Activated naive CD4-positive, alpha-beta T cell treated with anti-CD3 and anti-CD28 coated beads, Interleukin-2, amount 10 ng/mL, durations not matched to agents 7 days and 5 days (primary cell): ENCODE results near the gene DST.

ENCODE experiments used
- CTCF ChIA-PET: fragments of 350-600 bp; sonication (Branson Sonifier 250); formaldehyde crosslinking; loops from one replicate; lab custom pipeline; 2021; ENCODE audit warnings: antibody characterized with exemption; lab: Charles Lee
- DNase-seq: peaks from one replicate; pipeline ENCODE4 v3.0.0-alpha.2; 2020
- H3K27ac Mint-ChIP-seq: one replicate; pipeline ENCODE4 v1.8.0; 2021; ENCODE audit warnings: mild to moderate bottlenecking, moderate library complexity, mixed read lengths
- H3K27me3 Mint-ChIP-seq: one replicate; pipeline ENCODE4 v1.8.0; 2021; ENCODE audit warnings: mild to moderate bottlenecking, mixed read lengths
- H3K36me3 Mint-ChIP-seq: one replicate; pipeline ENCODE4 v1.8.0; 2021; ENCODE audit warnings: mixed read lengths
- H3K4me1 Mint-ChIP-seq: one replicate; pipeline ENCODE4 v1.8.0; 2021; ENCODE audit warnings: mixed read lengths
- H3K4me3 Mint-ChIP-seq: one replicate; pipeline ENCODE4 v1.8.0; 2021; ENCODE audit warnings: mild to moderate bottlenecking, moderate library complexity, mixed read lengths
- H3K9me3 Mint-ChIP-seq: one replicate; pipeline ENCODE4 v1.8.0; 2021; ENCODE audit warnings: mixed read lengths

Gene DST

DNA sequence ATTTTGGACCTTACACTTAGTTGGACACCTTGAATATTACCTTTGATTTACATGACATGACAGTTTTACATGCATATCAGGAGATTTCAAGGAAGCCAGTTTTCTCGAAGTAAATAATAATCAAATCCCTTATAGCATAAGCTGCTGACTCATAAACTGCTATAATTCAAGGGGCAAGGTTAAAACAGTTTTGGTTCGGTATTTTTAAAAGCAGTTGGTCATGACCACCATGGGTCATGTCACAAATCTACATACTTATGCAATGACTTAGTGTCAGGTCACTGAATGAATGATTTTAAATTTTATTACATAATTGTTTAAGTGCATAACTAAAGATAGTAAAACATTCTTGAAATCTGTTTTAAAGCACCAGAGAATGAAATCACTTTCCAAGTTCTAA lies 158.0 kb downstream of the DST start:
- DNase-seq = no peak
- H3K9me3 Mint-ChIP-seq = no peaks in the 10 kb centered on the region
- H3K27ac Mint-ChIP-seq = no peak overlapping the region

DNA sequence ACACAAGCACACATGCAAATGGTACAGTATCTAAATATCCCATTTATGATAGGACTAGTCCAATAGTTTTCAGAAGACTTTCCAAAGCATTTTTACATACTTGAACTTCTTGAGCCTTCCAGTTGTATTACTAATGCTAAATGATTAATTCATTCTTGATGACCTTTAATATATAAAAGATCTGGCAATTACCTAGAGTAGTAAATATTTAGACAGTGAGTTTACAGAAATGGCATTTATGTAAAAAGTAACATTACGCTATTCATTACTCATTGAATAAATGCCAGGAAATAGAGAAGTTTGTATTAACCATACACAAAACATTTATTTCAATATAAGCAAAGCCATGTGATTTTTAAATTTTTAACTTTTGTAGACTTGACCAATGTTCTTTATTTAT lies 158.8 kb downstream of the DST start:
- no peaks in the 10 kb centered on the region for H3K4me1 Mint-ChIP-seq
- H3K27me3 Mint-ChIP-seq = no peaks in the 10 kb centered on the region
- DNase-seq = no peak
- H3K4me3 Mint-ChIP-seq = no peak overlapping the region
- peaks cover under 1% of the 10 kb centered on the region for H3K36me3 Mint-ChIP-seq
- CTCF ChIA-PET = no interaction called here
- no peak overlapping the region for H3K27ac Mint-ChIP-seq
- peaks cover 3% of the 10 kb centered on the region for H3K9me3 Mint-ChIP-seq

More for the DNA sequence above, 158.0 kb downstream of the DST start:
- CTCF ChIA-PET = no interaction called here
- Mint-ChIP-seq H3K36me3 (no peaks in the 10 kb centered on the region), H3K27me3 (no peaks in the 10 kb centered on the region), H3K4me3 (no peak overlapping the region), H3K4me1 (no peaks in the 10 kb centered on the region)

DNA sequence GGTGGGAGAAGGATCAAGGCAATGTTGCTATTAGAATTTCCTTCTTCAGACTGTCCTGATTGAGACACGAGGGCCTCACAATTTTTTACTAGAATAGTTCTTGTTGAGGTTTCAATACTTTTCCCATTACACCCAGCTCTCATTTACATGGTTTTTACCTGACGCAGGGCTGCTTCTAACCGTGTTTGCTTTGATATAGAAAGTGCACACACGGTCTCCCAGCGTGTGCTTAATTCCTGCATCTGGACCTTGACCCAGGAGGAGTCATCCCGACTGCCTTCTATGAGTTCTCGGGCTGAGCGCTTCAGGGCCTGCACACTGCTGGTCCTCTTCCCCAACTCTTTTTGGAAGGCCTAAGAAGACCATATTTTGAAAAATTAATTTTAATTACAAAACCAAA lies 160.2 kb downstream of the DST start:
- H3K9me3 Mint-ChIP-seq = peaks cover 4% of the 10 kb centered on the region
- H3K4me3 Mint-ChIP-seq = no peak overlapping the region
- no peak for DNase-seq
- H3K36me3 Mint-ChIP-seq = peaks cover 2% of the 10 kb centered on the region
- no peak overlapping the region for H3K27ac Mint-ChIP-seq
- no peaks in the 10 kb centered on the region for H3K4me1 Mint-ChIP-seq
- no peaks in the 10 kb centered on the region for H3K27me3 Mint-ChIP-seq
- CTCF ChIA-PET = no interaction called here

DNA sequence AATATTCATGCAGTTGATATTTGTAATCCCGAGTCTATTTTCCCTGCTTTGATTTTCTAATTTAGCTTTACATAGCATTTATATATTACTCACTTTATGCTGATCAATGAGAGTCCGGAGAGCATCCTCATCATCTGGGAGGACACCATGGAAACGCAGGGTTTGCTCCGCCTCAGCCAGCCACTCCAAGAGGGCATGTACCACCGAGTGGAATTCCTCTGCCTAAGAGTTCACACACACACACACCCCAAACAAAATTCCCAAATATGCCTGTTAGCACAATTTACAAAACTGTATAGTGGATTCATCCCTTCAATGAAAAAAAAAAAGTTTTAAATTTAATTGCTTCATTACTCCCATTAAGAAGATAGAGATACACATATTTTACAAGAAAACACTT lies 160.7 kb downstream of the DST start:
- H3K27ac Mint-ChIP-seq = no peak overlapping the region
- CTCF ChIA-PET = no interaction called here
- H3K36me3 Mint-ChIP-seq = peaks cover 2% of the 10 kb centered on the region
- DNase-seq = no peak
- no peak overlapping the region for H3K4me3 Mint-ChIP-seq
- H3K4me1 Mint-ChIP-seq = no peaks in the 10 kb centered on the region
- H3K27me3 Mint-ChIP-seq = no peaks in the 10 kb centered on the region
- peaks cover 4% of the 10 kb centered on the region for H3K9me3 Mint-ChIP-seq

DNA sequence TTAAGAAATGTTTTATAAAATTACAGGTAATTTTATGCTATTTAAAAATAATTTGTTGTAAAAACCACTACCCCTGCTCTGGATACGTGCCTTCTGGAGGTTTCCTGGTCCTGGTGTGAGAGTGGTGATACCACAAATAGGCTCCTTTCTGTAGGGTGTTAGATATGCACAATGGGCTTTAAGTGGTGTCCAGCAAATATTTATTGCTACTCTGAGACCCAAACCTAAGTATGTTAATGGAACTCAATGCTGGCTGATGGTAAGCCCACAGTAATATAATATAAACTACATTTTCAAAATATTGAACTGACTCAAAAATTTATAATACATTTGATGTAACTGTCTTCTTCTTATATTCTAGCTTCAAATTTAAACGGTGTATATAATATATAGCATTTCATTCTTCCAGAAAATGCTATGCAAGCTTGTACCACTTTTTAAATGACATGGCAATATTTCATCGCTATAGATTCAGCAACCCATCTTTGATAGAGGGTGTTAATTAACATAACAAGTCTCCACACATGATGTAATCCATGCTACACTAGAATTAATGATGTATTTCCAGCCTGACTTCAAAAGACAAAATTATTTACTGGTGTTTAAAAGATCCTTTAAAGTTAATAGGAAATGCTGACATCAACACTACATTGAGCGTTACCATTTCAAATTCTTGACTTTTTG lies 161.9 kb downstream of the DST start:
- Mint-ChIP-seq H3K4me1 (no peaks in the 10 kb centered on the region), H3K36me3 (peaks cover 2% of the 10 kb centered on the region), H3K9me3 (peaks cover 4% of the 10 kb centered on the region), H3K27ac (no peak overlapping the region), H3K27me3 (no peaks in the 10 kb centered on the region), H3K4me3 (no peak overlapping the region)
- no peak for DNase-seq
- CTCF ChIA-PET = no interaction called here

DNA sequence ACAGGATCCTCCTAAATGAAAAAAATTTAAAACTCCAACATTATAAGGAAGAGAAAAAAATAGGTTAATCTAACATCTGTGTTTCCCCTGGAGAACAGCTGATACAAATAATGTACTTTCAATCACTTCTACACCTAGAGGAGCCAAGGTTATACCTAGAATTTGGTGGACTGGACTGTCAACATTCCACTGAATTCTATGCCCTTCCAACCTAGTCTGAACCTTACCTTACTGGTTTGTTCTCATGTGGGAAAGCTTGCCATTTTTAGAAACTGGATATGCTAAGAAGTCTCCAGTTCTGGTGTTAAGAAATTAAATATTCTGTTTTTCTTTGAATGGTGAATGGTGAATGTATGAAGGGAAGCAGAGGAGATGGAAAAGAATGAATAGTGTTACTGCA lies 162.4 kb downstream of the DST start:
- DNase-seq = no peak
- CTCF ChIA-PET = no interaction called here
- Mint-ChIP-seq H3K36me3 (peaks cover 2% of the 10 kb centered on the region), H3K4me3 (no peak overlapping the region), H3K9me3 (peaks cover 4% of the 10 kb centered on the region), H3K27ac (no peak overlapping the region), H3K4me1 (no peaks in the 10 kb centered on the region), H3K27me3 (no peaks in the 10 kb centered on the region)

DNA sequence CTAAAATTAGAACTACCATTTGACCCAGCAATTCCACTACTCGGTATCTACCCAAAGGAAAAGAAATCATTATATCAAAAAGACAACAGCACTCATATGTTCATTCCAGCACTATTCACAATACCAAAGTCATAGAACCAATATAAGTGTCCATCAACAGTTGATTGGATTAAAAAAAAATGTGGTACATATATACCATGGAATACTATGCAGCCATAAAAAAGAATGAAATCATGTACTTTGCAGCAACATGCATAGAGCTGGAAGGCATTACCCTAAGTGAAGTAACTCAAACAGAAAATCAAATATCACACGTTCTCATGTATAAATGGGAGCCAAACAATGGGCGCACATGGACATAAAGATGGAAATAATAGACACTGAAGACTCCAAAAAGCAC lies 163.3 kb downstream of the DST start:
- H3K9me3 Mint-ChIP-seq = peaks cover 4% of the 10 kb centered on the region
- CTCF ChIA-PET = no interaction called here

DNA sequence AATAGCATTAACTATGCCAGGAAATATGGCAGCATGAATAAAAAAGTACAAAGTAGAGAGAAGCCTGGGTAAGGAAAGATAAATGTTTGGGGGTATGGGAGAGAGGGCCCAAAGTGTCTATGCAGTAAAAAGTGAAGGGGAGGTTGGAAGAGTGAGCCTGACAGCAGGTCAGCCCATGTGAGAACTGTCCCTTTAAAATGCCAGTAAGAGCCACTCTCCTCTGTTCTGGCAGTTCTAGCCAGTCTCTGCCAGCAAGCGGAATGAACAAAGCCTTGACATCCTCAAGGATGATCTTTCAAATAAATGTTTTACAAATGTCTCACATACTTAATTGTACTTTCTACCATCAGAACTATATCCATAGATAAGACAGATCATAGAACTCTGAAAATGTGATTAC lies 164.5 kb downstream of the DST start:
- no peak overlapping the region for H3K4me3 Mint-ChIP-seq
- no peak for DNase-seq
- H3K36me3 Mint-ChIP-seq = peaks cover 2% of the 10 kb centered on the region
- H3K27me3 Mint-ChIP-seq = no peaks in the 10 kb centered on the region
- no peak overlapping the region for H3K27ac Mint-ChIP-seq
- H3K4me1 Mint-ChIP-seq = no peaks in the 10 kb centered on the region
- CTCF ChIA-PET = no interaction called here
- peaks cover 4% of the 10 kb centered on the region for H3K9me3 Mint-ChIP-seq

More for the DNA sequence above, 163.3 kb downstream of the DST start:
- H3K27ac Mint-ChIP-seq = no peak overlapping the region
- no peaks in the 10 kb centered on the region for H3K4me1 Mint-ChIP-seq
- no peaks in the 10 kb centered on the region for H3K27me3 Mint-ChIP-seq
- DNase-seq = no peak
- H3K36me3 Mint-ChIP-seq = peaks cover 2% of the 10 kb centered on the region
- H3K4me3 Mint-ChIP-seq = no peak overlapping the region

DNA sequence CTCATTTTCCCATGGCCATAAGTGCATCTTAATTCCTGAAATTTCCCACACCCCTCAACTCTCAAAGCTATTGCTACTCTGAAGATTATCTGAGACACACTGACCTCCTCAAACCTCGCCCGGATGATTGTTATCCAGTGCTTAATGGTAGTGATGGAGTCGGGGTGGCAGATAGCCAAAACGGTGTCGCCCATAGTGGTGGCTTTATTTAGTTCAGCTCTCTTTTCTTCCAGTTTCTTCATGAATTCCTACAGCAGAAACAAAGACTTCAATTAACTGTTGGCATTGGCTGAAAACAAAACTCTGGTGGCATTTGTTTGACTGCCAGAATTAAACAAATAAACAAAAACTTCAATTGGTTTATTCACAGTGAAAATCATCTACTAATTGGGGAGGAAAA lies 165.4 kb downstream of the DST start:
- Mint-ChIP-seq H3K9me3 (peaks cover 4% of the 10 kb centered on the region), H3K36me3 (peaks cover 2% of the 10 kb centered on the region), H3K27ac (no peak overlapping the region), H3K4me3 (no peak overlapping the region), H3K27me3 (no peaks in the 10 kb centered on the region), H3K4me1 (no peaks in the 10 kb centered on the region)
- CTCF ChIA-PET = no interaction called here
- DNase-seq = no peak

DNA sequence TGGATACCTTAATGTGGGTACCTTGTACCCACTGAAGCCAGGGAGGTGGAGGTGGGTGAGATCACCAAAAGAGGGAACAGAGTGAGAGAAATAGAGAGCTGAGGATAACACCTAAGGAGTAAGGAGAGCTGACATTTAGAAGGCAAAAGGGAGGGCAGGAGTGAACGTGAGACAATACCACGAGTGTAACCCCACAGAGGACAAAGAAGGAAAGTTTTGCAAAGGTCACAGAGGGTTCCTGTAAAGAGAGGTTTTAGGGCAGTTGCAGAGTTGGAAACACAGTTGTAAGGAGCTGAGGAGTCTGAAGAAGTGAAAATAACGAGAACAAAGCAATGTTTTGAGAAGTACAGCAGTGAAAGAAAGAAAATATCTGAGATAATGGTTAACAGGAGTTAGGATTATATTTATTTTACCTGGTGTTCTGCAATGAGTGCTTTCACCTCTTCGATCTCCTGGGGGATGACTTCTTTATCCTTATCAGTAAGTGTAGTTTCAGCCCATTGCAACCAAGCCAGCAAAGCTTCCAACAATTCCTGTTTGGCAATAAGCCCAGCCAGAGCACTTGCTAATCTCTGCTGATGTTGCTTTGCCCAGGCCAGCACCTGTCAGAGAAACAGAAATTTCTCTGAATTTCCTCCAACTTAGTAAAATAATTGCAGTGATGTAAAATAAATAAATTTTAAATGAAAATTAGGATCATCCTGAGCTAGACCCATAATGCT lies 166.8 kb downstream of the DST start:
- Mint-ChIP-seq H3K27ac (no peak overlapping the region), H3K9me3 (peaks cover 4% of the 10 kb centered on the region), H3K4me3 (no peak overlapping the region), H3K4me1 (no peaks in the 10 kb centered on the region), H3K36me3 (peaks cover 2% of the 10 kb centered on the region), H3K27me3 (no peaks in the 10 kb centered on the region)
- DNase-seq = no peak
- CTCF ChIA-PET = no interaction called here

DNA sequence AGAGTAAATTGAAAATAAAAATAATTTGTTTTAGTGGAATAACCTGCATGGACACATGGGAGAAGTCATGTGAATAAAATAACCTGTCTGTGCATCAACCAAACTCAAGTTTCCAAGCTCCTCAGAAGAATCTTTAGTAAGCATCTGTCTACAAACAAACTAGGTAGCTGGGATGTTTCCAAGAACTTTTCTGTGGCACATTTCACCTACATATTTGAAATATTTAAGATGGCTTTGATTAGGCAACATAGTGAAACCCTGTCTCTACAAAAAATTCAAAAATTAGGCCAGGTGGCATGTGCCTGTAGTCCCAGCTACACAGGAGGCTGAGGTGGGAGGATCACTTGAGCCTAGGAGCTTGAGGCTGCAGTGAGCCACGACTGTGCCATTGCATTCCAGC lies 168.2 kb downstream of the DST start:
- Mint-ChIP-seq H3K36me3 (peaks cover 2% of the 10 kb centered on the region), H3K4me1 (no peaks in the 10 kb centered on the region), H3K27ac (no peak overlapping the region), H3K27me3 (no peaks in the 10 kb centered on the region), H3K4me3 (no peak overlapping the region), H3K9me3 (peaks cover 4% of the 10 kb centered on the region)
- no peak for DNase-seq
- CTCF ChIA-PET = no interaction called here

DNA sequence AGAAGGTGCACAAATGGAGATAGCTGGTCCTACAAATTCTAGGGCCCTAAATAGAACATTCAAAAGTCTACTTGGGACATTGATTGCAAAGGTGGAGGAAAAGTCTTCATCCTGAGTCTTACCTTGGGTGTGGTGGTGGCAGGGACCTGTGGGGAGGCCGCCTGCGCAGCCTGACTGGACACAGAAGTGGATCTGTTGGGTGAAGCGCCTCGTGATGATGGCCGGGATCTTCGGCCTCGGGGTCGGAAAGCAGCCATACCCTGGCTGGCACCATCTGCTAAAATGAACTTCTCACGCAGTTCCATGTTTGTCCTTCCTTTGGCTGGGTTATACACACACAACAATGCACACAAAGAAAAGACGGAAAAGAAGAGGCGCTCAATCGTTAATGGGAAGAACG lies 179.2 kb downstream of the DST start:
- H3K36me3 Mint-ChIP-seq = no peaks in the 10 kb centered on the region
- H3K27ac Mint-ChIP-seq = no peak overlapping the region
- H3K9me3 Mint-ChIP-seq = no peaks in the 10 kb centered on the region
- no peaks in the 10 kb centered on the region for H3K27me3 Mint-ChIP-seq
- H3K4me3 Mint-ChIP-seq = no peak overlapping the region
- no peak for DNase-seq
- no peaks in the 10 kb centered on the region for H3K4me1 Mint-ChIP-seq
- CTCF ChIA-PET = no interaction called here

DNA sequence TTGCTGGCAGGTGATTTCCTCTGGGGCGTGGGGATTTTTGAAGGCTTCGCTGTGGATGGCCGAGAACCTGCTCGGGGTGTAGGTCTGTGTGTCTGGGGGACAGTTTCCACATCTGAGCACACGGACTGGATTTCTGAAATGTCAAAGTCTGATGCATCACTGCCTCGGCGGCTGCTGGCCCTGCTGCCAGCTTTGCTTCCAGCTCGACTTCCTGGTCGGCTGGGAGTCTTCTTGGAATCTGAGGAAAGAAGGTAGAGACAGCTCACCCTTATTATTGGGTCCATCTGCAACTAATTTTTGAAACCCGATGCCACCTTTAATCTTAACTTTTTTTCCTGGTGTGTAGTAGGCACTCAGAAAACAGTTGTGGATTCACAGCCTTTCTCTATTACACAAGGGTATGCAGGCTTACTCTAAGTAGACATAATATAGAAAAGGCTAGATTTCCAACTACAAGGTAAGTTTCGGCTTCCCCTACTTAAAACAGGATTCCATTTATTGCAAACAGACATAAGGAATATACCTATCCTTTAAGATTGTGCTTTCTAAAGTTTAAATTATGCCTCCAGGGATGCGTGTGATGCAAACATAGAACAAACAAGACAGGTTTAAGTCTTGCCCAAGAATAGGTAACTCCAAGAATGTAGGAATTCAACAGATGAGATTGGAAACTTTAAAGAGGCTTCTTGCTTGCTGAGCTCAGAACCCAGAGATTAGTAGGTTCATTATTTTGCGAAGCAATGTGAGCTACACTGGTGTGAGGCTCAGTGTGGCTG lies 183.5 kb downstream of the DST start:
- Mint-ChIP-seq H3K27me3 (no peaks in the 10 kb centered on the region), H3K9me3 (no peaks in the 10 kb centered on the region), H3K27ac (no peak overlapping the region), H3K4me1 (no peaks in the 10 kb centered on the region), H3K36me3 (no peaks in the 10 kb centered on the region), H3K4me3 (no peak overlapping the region)
- CTCF ChIA-PET = no interaction called here
- DNase-seq = no peak

DNA sequence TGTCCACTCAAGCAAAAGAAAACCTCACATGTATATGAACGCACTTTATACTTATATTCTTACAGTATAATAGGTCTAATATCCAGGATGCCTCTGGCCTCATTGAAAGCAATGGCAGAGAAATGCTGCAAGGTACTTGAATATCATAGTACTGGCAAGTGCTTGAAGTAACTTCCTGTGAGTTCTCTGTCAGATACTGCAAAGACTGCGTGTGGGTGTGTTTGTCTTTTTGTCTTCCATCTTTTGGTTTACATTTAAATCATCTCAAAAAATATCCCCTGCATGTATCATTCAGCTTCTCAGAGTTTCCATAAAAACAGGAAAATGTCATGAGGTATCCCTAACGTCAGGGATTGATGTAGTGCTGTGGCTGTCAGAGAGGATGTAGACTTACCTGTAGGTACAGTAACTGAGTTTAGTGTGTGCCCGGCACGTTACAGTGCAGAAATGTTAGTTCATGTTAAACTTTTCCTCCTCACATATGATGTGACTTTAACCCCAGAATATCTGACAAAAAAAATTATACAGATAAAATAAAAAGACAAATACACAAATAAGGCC lies 184.3 kb downstream of the DST start:
- no peaks in the 10 kb centered on the region for H3K27me3 Mint-ChIP-seq
- no peak for DNase-seq
- no peaks in the 10 kb centered on the region for H3K36me3 Mint-ChIP-seq
- no peaks in the 10 kb centered on the region for H3K9me3 Mint-ChIP-seq
- H3K27ac Mint-ChIP-seq = no peak overlapping the region
- no peak overlapping the region for H3K4me3 Mint-ChIP-seq
- H3K4me1 Mint-ChIP-seq = no peaks in the 10 kb centered on the region
- CTCF ChIA-PET = no interaction called here
